OCI-LY7 (cell line): Measurements from ENCODE around the gene PCDH11Y. TPM values are rescaled to one million over a fixed set of nuclear protein-coding genes. Genes with fewer than 3 reads are reported as not detected.
"Not testable (repeated sequence)": the region's sequence is repeated elsewhere in the genome, so short reads cannot be mapped to it uniquely, and the experiment has no call there.

Experiments used
- Bru-seq: library from RNA; stranded (reverse); fragments of 400-500 nt; gene quantifications from one replicate; lab custom pipeline; 2021; lab: Mats Ljungman, UMichigan
- BruChase-seq, 2 experiments: library from RNA; stranded (reverse); fragments of 400-500 nt; gene quantifications; one replicate each; lab custom pipeline; 2021; lab: Mats Ljungman, UMichigan
- BruUV-seq: library from RNA; stranded (reverse); fragments of 400-500 nt; replicated peaks from 2 replicates; lab custom pipeline; 2021; lab: Mats Ljungman, UMichigan
- CTCF ChIA-PET: fragments of 300-600 bp; sonication (Branson Sonifier 250); formaldehyde crosslinking; loops from one replicate; lab custom pipeline; 2022; ENCODE audit warnings: antibody characterized with exemption; ENCODE audit not compliant: unreplicated experiment; lab: Charles Lee
- POLR2A ChIA-PET: fragments of 300-600 bp; sonication (Branson Sonifier 250); formaldehyde crosslinking; loops from one replicate; lab custom pipeline; 2022; ENCODE audit warnings: antibody characterized with exemption; lab: Charles Lee
- DNase-seq: peaks from one replicate; pipeline ENCODE4 v3.0.0-alpha.2; 2015; ENCODE audit warnings: low spot score
- H2AFZ ChIP-seq: fragments of 200-600 bp; sonication (generic), shearing (Covaris generic); 2 replicates; pipeline ENCODE4 v1.6.1; 2014; ENCODE audit warnings: mild to moderate bottlenecking, antibody characterized with exemption, low read length, moderate library complexity
- H3K27ac ChIP-seq: fragments of 200-600 bp; sonication (generic); 2 replicates; pipeline ENCODE4 v1.5.1; 2014; ENCODE audit warnings: mixed run types, low read depth, mild to moderate bottlenecking, moderate library complexity, low read length, inconsistent platforms; ENCODE audit not compliant: poor library complexity, severe bottlenecking
- H3K36me3 ChIP-seq: fragments of 200-600 bp; sonication (generic); 2 replicates; pipeline ENCODE4 v1.6.1; 2014; ENCODE audit warnings: mild to moderate bottlenecking, antibody characterized with exemption, low read length, moderate library complexity, mixed read lengths; ENCODE audit not compliant: insufficient read depth
- H3K4me1 ChIP-seq: fragments of 200-600 bp; sonication (generic); 2 replicates; pipeline ENCODE4 v1.5.1; 2014; ENCODE audit warnings: mild to moderate bottlenecking, low read length; ENCODE audit not compliant: insufficient read depth, poor library complexity, severe bottlenecking
- H3K4me2 ChIP-seq: fragments of 200-600 bp; sonication (generic); 2 replicates; pipeline ENCODE4 v1.6.1; 2014; ENCODE audit warnings: mild to moderate bottlenecking, low read length
- H3K4me3 ChIP-seq: fragments of 200-600 bp; sonication (generic); 2 replicates; pipeline ENCODE4 v1.5.1; 2014; ENCODE audit warnings: mild to moderate bottlenecking, low read depth, low read length; ENCODE audit not compliant: poor library complexity, severe bottlenecking
- H3K79me2 ChIP-seq: fragments of 200-600 bp; sonication (generic); 2 replicates; pipeline ENCODE4 v1.6.1; 2016; ENCODE audit warnings: low read depth, mild to moderate bottlenecking, low read length, moderate library complexity, mixed read lengths; ENCODE audit not compliant: insufficient read depth
- H3K9me2 ChIP-seq: fragments of 200-600 bp; sonication (generic); 2 replicates; pipeline ENCODE4 v1.6.1; 2016; ENCODE audit warnings: mild to moderate bottlenecking, low read length, mixed read lengths; ENCODE audit not compliant: insufficient read depth
- H3K9me3 ChIP-seq: fragments of 200-600 bp; sonication (generic); 2 replicates; pipeline ENCODE4 v1.6.1; 2014; ENCODE audit warnings: mild to moderate bottlenecking, mixed run types, low read length, mixed read lengths
- H4K20me1 ChIP-seq: fragments of 200-600 bp; sonication (generic); 2 replicates; pipeline ENCODE4 v1.6.1; 2014; ENCODE audit warnings: mild to moderate bottlenecking, antibody characterized with exemption, low read length, moderate library complexity, mixed read lengths; ENCODE audit not compliant: insufficient read depth
- intact Hi-C: fragments of 100-400 bp; cut with micrococcal nuclease; formaldehyde crosslinking; loops from one replicate; pipeline ENCODE4 v1.10.0; 2022; ENCODE audit not compliant: unreplicated experiment
- long read RNA-seq: library from polyadenylated mRNA; stranded (forward); transcript quantifications from one replicate; pipeline ENCODE4 v2.0.0, GENCODE V29; 2022
- total RNA-seq, 2 experiments: library from RNA; depleted of rRNA in 1 of 2; stranded (reverse); fragments of >200 nt in 1 of 2; shearing (Covaris generic) in 1 of 2; gene quantifications; 2 replicates each; pipeline ENCODE4 v1.2.3, GENCODE V29; 2014 to 2022

The PCDH11Y gene
- total RNA-seq (2014; rRNA removed; shearing (Covaris generic)) (not detected in 2 replicates), total RNA-seq (2022) (not detected in 2 replicates), Bru-seq, nascent RNA (percentile 2 among the genes with signal in this experiment), BruChase-seq, experiment 1, labeled RNA remaining after a 6-hour chase (percentile 0 among the genes with signal in this experiment), BruChase-seq, experiment 2, labeled RNA remaining after a 2-hour chase (percentile 2 among the genes with signal in this experiment)
- long read RNA-seq = 0 reads

GRCh38 chrY:5000057-5000456 is at the start of gene PCDH11Y:
TSS of gene PCDH11Y (plus strand) at chrY:5000296. CDS start at chrY:5057100, 56,804 bp downstream.
- intact Hi-C loops, H3K9me3 ChIP-seq, H3K4me3 ChIP-seq, DNase-seq, H3K9me2 ChIP-seq, H2AFZ ChIP-seq, H3K36me3 ChIP-seq, H3K4me2 ChIP-seq, POLR2A ChIA-PET, CTCF ChIA-PET, BruUV-seq, H4K20me1 ChIP-seq, H3K4me1 ChIP-seq, H3K27ac ChIP-seq, H3K79me2 ChIP-seq: not testable (repeated sequence)

- CTCF ChIA-PET, intact Hi-C loops, H3K4me1 ChIP-seq: not testable (repeated sequence)
Measured at GRCh38 chrY:4967894-4968293, 32.2 kb upstream of the PCDH11Y start.

GRCh38 chrY:4991743-4992400 is 8.2 kb upstream of the PCDH11Y start:
- H3K4me2 ChIP-seq, CTCF ChIA-PET, H3K4me3 ChIP-seq, intact Hi-C loops, H4K20me1 ChIP-seq, DNase-seq, H3K27ac ChIP-seq, BruUV-seq, POLR2A ChIA-PET, H3K9me2 ChIP-seq, H3K9me3 ChIP-seq, H3K79me2 ChIP-seq, H3K4me1 ChIP-seq, H3K36me3 ChIP-seq: not testable (repeated sequence)
- H2AFZ ChIP-seq = 0 out of 2 replicates have a peak overlapping the region, but pooled peaks have one; percentile 46

More at GRCh38 chrY:4967894-4968293, 32.2 kb upstream of the PCDH11Y start:
- H4K20me1 ChIP-seq, H3K36me3 ChIP-seq, H2AFZ ChIP-seq, H3K9me3 ChIP-seq, DNase-seq, BruUV-seq, H3K4me3 ChIP-seq, H3K9me2 ChIP-seq, H3K27ac ChIP-seq, POLR2A ChIA-PET, H3K4me2 ChIP-seq, H3K79me2 ChIP-seq: not testable (repeated sequence)

GRCh38 chrY:4994892-4995291 is 5.2 kb upstream of the PCDH11Y start:
- H3K4me2 ChIP-seq, DNase-seq, intact Hi-C loops, POLR2A ChIA-PET, H4K20me1 ChIP-seq, H2AFZ ChIP-seq, H3K4me1 ChIP-seq, H3K27ac ChIP-seq, H3K9me3 ChIP-seq, H3K4me3 ChIP-seq, H3K9me2 ChIP-seq, BruUV-seq, CTCF ChIA-PET, H3K79me2 ChIP-seq, H3K36me3 ChIP-seq: not testable (repeated sequence)

GRCh38 chrY:5002476-5003184 is 2.5 kb downstream of the PCDH11Y start:
- intact Hi-C loops, CTCF ChIA-PET, BruUV-seq: not testable (repeated sequence)

GRCh38 chrY:5038972-5039523 is 39.0 kb downstream of the PCDH11Y start:
- H3K27ac ChIP-seq, H2AFZ ChIP-seq, H3K36me3 ChIP-seq, H3K9me2 ChIP-seq, H3K4me1 ChIP-seq, H3K4me3 ChIP-seq, H3K9me3 ChIP-seq, BruUV-seq, H3K79me2 ChIP-seq, POLR2A ChIA-PET, DNase-seq, intact Hi-C loops, H3K4me2 ChIP-seq, H4K20me1 ChIP-seq, CTCF ChIA-PET: not testable (repeated sequence)

More at GRCh38 chrY:5002476-5003184, 2.5 kb downstream of the PCDH11Y start:
- H3K4me1 ChIP-seq, POLR2A ChIA-PET, H4K20me1 ChIP-seq, H3K79me2 ChIP-seq, H2AFZ ChIP-seq, DNase-seq, H3K9me2 ChIP-seq, H3K4me3 ChIP-seq, H3K4me2 ChIP-seq, H3K9me3 ChIP-seq, H3K36me3 ChIP-seq, H3K27ac ChIP-seq: not testable (repeated sequence)
